Measurements from ENCODE around the gene DGKI. TPM values are rescaled to one million over a fixed set of nuclear protein-coding genes. Genes with fewer than 3 reads are reported as not detected.

DGKI gene
- total and polyA plus RNA-seq, 2 of the 13 experiments (the other 11 are each of a cell fraction or from before 2014, with no cell fraction given), result 0.09 to 0.17 TPM

GRCh38 chr7:137583172-137583571 is 263.6 kb downstream of the DGKI start:
- BruUV-seq (replicated peaks), result no TSS peak
- Histone ChIP-seq H3K27ac (ENCODE audit: extremely low read length, insufficient read depth, low read length) (no peak overlapping the region), H4K20me1 (ENCODE audit: insufficient read depth, low read length) (no peaks in the 10 kb centered on the region), H3K4me1 (ENCODE audit: insufficient read depth, low read length) (no peaks in the 10 kb centered on the region), H3K9ac (ENCODE audit: insufficient read depth, low read depth, low read length) (no peak overlapping the region), H3K4me2 (ENCODE audit: low read depth, low read length) (no peak overlapping the region), H3K9me3 (ENCODE audit: low read length) (no peaks in the 10 kb centered on the region), H3K4me3 (replicated peaks in 1 of 3; ENCODE audit: insufficient read depth in 1 of 3, low read depth in 2 of 3, low read length in 3 of 3) (no peak overlapping the region), H3K36me3 (replicated peaks in 1 of 2; ENCODE audit: control insufficient read depth in 1 of 2, insufficient read depth in 2 of 2, low read length in 2 of 2) (no peaks in the 10 kb centered on the region), H3K79me2 (ENCODE audit: insufficient read depth, low read length) (no peaks in the 10 kb centered on the region), H2AFZ (ENCODE audit: low read length) (no peak overlapping the region), H3K27me3 (ENCODE audit: control insufficient read depth in 1 of 2, insufficient read depth in 2 of 2, low read length in 2 of 2) (0 out of 5 replicates have a peak, but pooled peaks cover 0 to 11% of the 10 kb centered on the region in 2 experiments)
- DNase-seq (ENCODE audit: low spot score), result no peak
- ChIA-PET CTCF (ENCODE audit: low intra/inter-chr PET ratio, low total read pairs) (no interaction called here), POLR2A (no interaction called here)
- in situ Hi-C loops (cut with HindIII; ENCODE audit: extremely low pct_ligation_motif_present, low pct_unique_long_range_greater_than_20kb) (no loop called here), intact Hi-C loops (cut with micrococcal nuclease; ENCODE audit: unreplicated experiment) (no loop called here)
- ATAC-seq, result no peak
- TF ChIP-seq AKNA (CRISPR knock-in tag; IDR thresholded peaks at IDR 0.05; ENCODE audit: borderline replicate concordance), result no peak
- no peak for TF ChIP-seq TBX3 (IDR thresholded peaks at IDR 0.05; ENCODE audit: borderline replicate concordance)
- no peak for TF ChIP-seq FUBP1 (CRISPR knock-in tag; IDR thresholded peaks at IDR 0.05; ENCODE audit: borderline replicate concordance)
- no peak for TF ChIP-seq TOPORS (CRISPR knock-in tag; IDR thresholded peaks at IDR 0.05)
- no peak for TF ChIP-seq SOX6 (IDR thresholded peaks at IDR 0.05)
- TF ChIP-seq SOX6 (CRISPR knock-in tag; IDR thresholded peaks at IDR 0.05), result no peak
- no peak for TF ChIP-seq ZNF556 (CRISPR knock-in tag; IDR thresholded peaks at IDR 0.05; ENCODE audit: borderline replicate concordance)
- no peak for TF ChIP-seq ZNF251 (CRISPR knock-in tag; IDR thresholded peaks at IDR 0.05)
- no peak for TF ChIP-seq KDM1A (CRISPR knock-in tag; IDR thresholded peaks at IDR 0.05)
- TF ChIP-seq ZNF234 (CRISPR knock-in tag; conservative IDR thresholded peaks at IDR 0.05), result no peak
- no peak for TF ChIP-seq HNRNPLL (IDR thresholded peaks at IDR 0.05; ENCODE audit: low read depth, low read length, poor library complexity, severe bottlenecking)
- no peak for TF ChIP-seq CCDC6 (CRISPR knock-in tag; IDR thresholded peaks at IDR 0.05)
- no peak for TF ChIP-seq ZNF432 (CRISPR knock-in tag; IDR thresholded peaks at IDR 0.05; ENCODE audit: borderline replicate concordance)
- no peak for TF ChIP-seq GATAD2A (CRISPR knock-in tag; IDR thresholded peaks at IDR 0.05)
- WGBS (ENCODE audit: low lambda C conversion rate), result 0% methylated on average over 1 of the region's 1 CpG
- FAIRE-seq, result no peak
